Natural killer cell treated with Interleukin-12 subunit alpha and Interleukin-12 subunit beta and Interleukin-15 and Interleukin-18, amount 100 ng/mL, for 72 hours (primary cell): ENCODE measurements around the gene AQP12A. TPM values are rescaled to one million over a fixed set of nuclear protein-coding genes. Genes with fewer than 3 reads are reported as not detected.

Source experiments
- ATAC-seq, 2 donors: fragments of 150-1000 bp; cut with Tn5 transposase in 1 of 2; sonication (Bioruptor Pico), chemical (Tn5 transposase) in 1 of 2; 2 replicates each; pipeline ENCODE4 v1.10.0; 2021
- DNase-seq: peaks from one replicate; pipeline ENCODE4 v3.0.0; 2022; ENCODE audit warnings: low spot score
- H3K27ac Mint-ChIP-seq, 2 donors: 1 replicate in 1 of 2; 2 replicates in 1 of 2; pipeline ENCODE4 v1.8.0; 2022; ENCODE audit warnings: mixed read lengths in 2 of 2, mild to moderate bottlenecking in 1 of 2, moderate library complexity in 1 of 2
- H3K27me3 Mint-ChIP-seq, 2 donors: 1 replicate in 1 of 2; 2 replicates in 1 of 2; pipeline ENCODE4 v1.8.0; 2022; ENCODE audit warnings: mixed read lengths in 2 of 2
- H3K36me3 Mint-ChIP-seq: one replicate; pipeline ENCODE4 v1.8.0; 2022; ENCODE audit warnings: mixed read lengths
- H3K4me1 Mint-ChIP-seq, 2 donors: 1 replicate in 1 of 2; 2 replicates in 1 of 2; pipeline ENCODE4 v1.8.0; 2022; ENCODE audit warnings: low read depth in 2 of 2, mixed read lengths in 2 of 2, mild to moderate bottlenecking in 1 of 2
- H3K4me3 Mint-ChIP-seq: one replicate; pipeline ENCODE4 v1.8.0; 2022; ENCODE audit warnings: mixed read lengths
- H3K9me3 Mint-ChIP-seq: 2 replicates; pipeline ENCODE4 v1.8.0; 2022; ENCODE audit warnings: mixed read lengths
- total RNA-seq, 2 donors: library from RNA; stranded (reverse); gene quantifications; one replicate each; pipeline ENCODE4 v1.2.3, GENCODE V29; 2022

AQP12A gene
- total RNA-seq, 2 donors from 2014 or later, result not detected

DNA sequence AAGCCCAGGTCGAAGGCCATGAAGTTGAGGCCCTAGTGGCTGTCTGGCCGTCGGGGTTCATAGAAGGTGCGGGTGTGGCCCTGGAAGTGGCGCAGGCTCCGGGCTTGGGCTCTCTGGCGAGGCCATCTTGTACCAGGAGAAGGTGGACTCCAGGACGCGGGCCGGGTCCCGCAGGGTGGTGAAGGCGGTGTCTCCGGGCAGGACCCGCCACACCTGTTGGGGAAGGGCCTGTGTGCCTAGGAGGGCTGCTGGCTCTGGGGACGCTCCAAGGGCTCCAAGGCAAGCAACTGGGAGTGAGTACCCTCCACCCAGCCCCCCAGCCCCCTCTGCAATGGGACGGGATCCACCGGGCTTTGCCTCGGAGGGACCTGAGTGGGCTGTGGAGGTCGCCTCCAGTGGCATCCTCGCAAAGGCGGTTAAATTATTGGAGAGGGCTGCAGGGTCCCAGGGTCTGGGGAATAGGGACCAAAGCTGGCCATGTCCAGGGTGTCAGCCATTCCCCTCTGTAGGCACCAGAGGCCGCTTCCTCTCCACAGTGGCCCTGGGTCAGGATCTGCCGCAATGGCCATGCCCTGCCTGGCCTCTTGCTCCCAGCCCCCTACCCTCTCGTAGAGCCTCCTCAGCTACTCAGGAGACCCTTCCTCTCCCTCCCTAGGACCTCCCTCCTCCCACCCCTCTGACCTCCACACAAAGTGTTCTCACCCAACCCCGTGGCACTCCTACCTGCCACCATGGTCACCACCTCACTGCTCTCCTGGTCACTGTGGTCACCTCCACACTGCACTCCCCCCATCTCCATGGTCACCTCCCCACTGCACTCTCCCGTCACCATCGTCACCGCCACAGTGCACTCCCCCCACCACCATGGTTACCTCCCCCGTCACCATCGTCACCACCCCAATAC is 10.3 kb downstream of the AQP12A start:
- Mint-ChIP-seq H3K36me3 (no peaks in the 10 kb centered on the region), H3K27ac (no peak overlapping the region), H3K27me3 (peaks cover 14 to 19% of the 10 kb centered on the region in 2 donors), H3K4me3 (no peak overlapping the region), H3K4me1 (peaks cover 8% of the 10 kb centered on the region in 2 donors), H3K9me3 (no peaks in the 10 kb centered on the region)
- DNase-seq, result peak; percentile 40
- ATAC-seq, result no peak

DNA sequence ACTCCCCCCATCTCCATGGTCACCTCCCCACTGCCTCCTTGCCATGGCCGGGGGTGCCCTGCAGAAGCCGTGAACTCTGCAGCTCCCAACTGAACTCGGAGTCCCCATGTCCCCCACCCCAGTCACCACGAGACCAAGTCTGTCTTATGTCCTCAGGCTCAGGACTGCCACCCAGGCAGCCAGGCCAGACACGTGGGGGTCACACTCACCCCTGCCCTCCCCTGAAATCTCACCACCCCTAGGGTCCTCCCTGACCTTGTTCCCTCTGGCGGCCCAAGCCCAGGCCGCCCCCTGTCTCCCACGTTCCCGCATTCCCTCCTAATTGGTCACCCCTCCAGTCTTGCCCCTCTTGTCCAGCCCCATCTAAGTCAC is 11.0 kb downstream of the AQP12A start:
- H3K4me3 Mint-ChIP-seq, result no peak overlapping the region
- peak; percentile 39 for DNase-seq
- H3K36me3 Mint-ChIP-seq, result no peaks in the 10 kb centered on the region
- peaks cover 8% of the 10 kb centered on the region in 2 donors for H3K4me1 Mint-ChIP-seq
- H3K9me3 Mint-ChIP-seq, result no peaks in the 10 kb centered on the region
- no peak for ATAC-seq
- peaks cover 14 to 19% of the 10 kb centered on the region in 2 donors for H3K27me3 Mint-ChIP-seq
- H3K27ac Mint-ChIP-seq, result no peak overlapping the region

DNA sequence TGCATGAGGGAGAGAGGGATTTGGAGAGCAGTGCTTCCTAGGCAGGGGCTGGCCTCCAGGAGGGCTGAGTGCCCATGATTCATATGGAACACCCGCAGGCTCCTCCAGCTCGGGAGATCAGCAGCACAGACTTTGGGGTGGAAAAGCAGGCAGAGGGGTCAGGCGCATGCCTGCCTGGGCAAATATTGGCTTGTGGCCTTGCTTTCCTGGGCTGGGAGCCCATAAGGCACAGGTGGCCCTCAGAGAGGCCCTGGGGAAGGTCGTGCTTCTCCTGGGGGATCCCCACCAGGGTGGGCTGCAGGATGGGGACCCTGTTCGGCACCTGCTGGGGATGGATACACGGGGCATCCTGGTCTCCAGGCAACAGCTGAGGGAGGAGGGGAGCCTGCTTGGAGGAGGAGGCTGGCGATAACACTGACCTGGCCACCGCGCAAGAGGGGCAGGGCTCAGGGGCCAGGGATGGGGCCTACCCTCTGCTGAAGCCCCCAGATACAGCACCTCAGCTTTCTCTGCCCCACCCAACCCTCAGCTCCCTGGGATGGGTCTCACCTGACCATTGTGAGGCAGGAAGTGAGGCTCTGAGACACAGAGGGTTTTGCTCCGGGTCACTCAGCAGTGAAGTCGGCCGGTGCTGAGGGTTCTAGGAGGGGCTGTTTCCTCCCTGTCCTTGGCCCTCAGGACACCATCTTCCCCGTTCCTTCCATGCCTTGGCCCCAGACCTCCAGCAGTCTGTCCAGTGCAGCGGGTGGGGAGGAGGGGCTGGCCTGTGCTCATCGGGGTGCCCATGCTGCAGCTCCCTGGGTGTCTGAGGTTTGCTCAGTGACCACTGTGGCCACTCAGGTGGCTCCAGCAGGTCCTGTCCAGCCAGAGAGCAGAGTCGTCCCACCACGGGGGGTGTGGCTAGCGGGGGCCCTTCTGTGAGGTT is 12.0 kb downstream of the AQP12A start:
- DNase-seq, result peak; percentile 55
- Mint-ChIP-seq H3K9me3 (no peaks in the 10 kb centered on the region), H3K36me3 (no peaks in the 10 kb centered on the region), H3K27me3 (peaks cover 14 to 19% of the 10 kb centered on the region in 2 donors), H3K4me1 (peaks cover 8% of the 10 kb centered on the region in 2 donors), H3K4me3 (no peak overlapping the region), H3K27ac (no peak overlapping the region)
- no peak for ATAC-seq

DNA sequence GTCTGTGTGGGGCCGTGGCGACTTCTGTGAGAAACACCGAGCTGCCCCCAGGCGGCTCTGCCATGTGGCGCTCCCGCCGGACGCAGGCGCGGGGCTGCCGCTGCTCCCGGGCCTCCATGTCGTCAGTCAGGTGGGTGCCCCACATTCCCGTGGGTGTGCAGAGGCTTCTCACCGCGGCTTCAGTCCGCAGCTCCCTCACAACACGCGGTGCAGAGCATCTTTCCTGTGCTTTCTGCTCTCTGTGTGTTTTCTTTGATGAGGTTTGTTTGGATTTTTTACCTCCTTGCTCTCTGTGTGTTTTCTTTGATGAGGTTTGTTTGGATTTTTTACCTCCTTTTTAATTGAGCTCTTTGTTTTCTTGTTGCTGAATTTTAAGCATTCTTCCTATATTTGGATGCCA is 13.0 kb downstream of the AQP12A start:
- H3K27ac Mint-ChIP-seq, result no peak overlapping the region
- H3K9me3 Mint-ChIP-seq, result no peaks in the 10 kb centered on the region
- no peak overlapping the region for H3K4me3 Mint-ChIP-seq
- DNase-seq, result no peak
- H3K4me1 Mint-ChIP-seq, result peaks cover 8% of the 10 kb centered on the region in 2 donors
- ATAC-seq, result no peak
- peaks cover 14 to 19% of the 10 kb centered on the region in 2 donors for H3K27me3 Mint-ChIP-seq
- H3K36me3 Mint-ChIP-seq, result no peaks in the 10 kb centered on the region

DNA sequence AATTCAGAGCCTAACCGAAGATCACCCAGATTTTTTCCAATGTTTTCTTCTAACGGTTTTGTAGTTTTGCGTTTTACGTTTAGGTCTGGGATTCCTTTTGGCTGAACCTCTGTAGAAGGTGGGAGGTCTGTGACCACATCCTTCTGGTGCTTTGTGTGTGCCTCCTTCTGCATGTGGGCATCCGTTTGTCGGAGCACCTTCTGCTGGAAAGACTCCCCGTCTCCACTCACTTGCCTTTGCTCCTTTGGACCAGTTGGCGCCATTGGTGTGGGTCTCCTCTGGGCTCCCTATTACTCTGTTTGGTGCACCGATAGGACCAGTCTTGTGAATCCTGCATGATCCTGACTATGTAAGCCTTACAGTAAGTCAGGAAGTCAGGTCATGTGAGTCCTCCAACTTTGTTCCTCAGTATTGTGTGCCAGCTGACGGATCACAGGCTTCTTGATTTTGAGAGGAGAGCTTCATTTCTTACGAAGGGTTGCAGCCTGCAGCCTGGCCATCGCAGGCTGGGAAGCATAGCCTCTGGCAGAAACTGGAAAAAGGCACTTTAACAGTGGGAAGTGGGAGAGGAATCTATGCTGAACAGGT is 13.6 kb downstream of the AQP12A start:
- Mint-ChIP-seq H3K4me1 (peaks cover 8% of the 10 kb centered on the region in 2 donors), H3K36me3 (no peaks in the 10 kb centered on the region), H3K9me3 (no peaks in the 10 kb centered on the region), H3K27ac (no peak overlapping the region), H3K4me3 (no peak overlapping the region), H3K27me3 (peaks cover 14 to 19% of the 10 kb centered on the region in 2 donors)
- DNase-seq (peak; percentile 53), ATAC-seq (no peak)

DNA sequence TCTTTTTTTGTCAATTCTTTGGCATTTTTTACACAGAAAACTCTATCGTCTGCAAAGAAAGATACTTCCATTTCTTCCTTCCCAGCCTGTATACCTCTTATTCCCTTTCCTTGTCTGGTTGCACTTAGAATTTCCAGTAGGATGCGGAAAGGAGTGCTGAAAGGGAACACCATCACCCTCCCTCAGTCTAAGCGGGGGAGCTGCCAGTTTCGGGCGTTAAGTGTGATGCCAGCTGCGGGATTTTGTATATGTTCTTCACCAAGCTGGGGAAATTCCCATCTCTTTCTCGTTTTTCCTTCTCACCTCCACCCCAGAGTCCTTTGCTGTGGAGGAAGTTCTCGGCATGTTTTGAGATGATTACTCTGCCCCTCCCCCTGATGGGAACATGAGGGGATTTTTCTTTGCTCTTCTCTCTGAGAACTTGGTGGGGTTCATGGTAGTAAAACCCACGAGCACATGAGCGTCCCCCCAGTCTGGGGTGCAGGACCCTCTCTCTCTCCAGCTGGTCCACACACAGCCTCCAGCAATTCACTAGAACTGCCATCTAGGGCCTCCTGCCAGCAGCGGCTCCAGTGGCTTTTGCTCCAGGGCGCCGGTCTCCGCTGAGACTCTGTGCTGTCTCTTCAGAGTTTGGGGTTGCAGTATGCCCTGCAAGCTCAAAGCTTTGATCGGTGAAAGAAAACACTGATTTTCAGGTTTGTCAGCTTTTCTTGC is 15.5 kb downstream of the AQP12A start:
- no peak overlapping the region for H3K27ac Mint-ChIP-seq
- H3K9me3 Mint-ChIP-seq, result no peaks in the 10 kb centered on the region
- peaks cover 8% of the 10 kb centered on the region in 2 donors for H3K4me1 Mint-ChIP-seq
- ATAC-seq (no peak), DNase-seq (no peak)
- peaks cover 14 to 19% of the 10 kb centered on the region in 2 donors for H3K27me3 Mint-ChIP-seq
- H3K4me3 Mint-ChIP-seq, result no peak overlapping the region
- H3K36me3 Mint-ChIP-seq, result no peaks in the 10 kb centered on the region

DNA sequence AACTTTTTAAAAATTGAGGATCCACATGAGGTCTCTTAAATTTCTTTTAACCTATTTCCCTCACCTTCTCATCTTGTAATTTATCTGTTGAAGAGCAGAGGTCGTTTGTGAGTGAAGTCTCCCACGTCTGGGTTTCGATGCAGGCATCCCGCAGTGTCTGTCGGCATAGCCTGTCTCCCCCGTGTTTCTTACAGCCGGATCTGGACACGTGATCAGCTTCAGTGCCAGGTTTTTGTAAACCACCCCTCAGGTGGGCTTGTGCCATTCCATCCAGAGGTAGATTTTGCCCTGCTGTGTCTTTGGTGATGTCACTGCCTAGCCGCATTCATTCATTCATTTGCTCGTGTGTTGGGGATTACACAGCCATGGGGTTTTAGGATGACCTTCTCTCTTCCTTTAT is 16.2 kb downstream of the AQP12A start:
- ATAC-seq (no peak), DNase-seq (no peak)
- peaks cover 14 to 18% of the 10 kb centered on the region in 2 donors for H3K27me3 Mint-ChIP-seq
- H3K36me3 Mint-ChIP-seq, result no peaks in the 10 kb centered on the region
- peaks cover 8% of the 10 kb centered on the region in 2 donors for H3K4me1 Mint-ChIP-seq
- H3K9me3 Mint-ChIP-seq, result no peaks in the 10 kb centered on the region
- no peak overlapping the region for H3K4me3 Mint-ChIP-seq
- no peak overlapping the region for H3K27ac Mint-ChIP-seq

DNA sequence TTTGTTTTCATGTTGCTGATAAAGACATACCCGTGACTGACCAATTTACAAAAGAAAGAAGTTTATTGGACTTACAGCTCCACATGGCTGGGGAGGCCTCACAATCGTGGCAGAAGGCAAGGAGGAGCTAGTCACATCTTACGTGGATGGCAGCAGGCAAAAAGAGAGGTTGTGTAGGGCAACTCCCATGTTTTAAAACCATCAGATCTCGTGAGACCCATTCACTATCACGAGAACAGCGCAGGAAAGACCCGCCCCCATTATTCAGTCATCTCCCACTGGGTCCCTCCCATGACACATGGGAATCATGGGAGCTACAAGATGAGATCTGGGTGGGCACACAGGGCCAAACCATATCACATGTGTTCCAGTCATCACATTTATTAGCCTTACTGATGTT is 16.8 kb downstream of the AQP12A start:
- H3K27me3 Mint-ChIP-seq, result peaks cover 10 to 12% of the 10 kb centered on the region in 2 donors
- ATAC-seq (no peak), DNase-seq (no peak)
- H3K4me1 Mint-ChIP-seq, result peaks cover 8% of the 10 kb centered on the region in 2 donors
- H3K36me3 Mint-ChIP-seq, result no peaks in the 10 kb centered on the region
- H3K4me3 Mint-ChIP-seq, result no peak overlapping the region
- no peaks in the 10 kb centered on the region for H3K9me3 Mint-ChIP-seq
- no peak overlapping the region for H3K27ac Mint-ChIP-seq

DNA sequence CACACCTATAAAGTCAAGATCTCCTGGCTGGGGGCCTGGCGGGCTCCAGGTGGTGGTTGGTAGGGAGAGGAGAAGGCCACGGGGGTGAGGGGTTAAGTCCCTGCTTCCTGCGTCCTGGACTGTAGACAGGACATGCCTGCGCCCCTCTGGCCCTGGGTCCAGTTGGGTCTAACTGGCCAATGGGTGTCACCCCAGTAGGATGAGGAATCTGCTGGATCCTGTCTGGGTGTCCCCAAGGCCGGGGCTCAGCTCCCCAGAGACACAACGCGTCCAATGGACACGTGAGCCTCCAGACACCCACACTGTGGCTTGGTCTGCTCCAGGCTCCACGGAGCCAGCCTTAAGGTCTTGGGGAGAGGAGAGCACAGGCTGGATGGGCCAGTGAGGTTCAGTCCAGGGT is 19.6 kb downstream of the AQP12A start:
- H3K4me3 Mint-ChIP-seq, result no peak overlapping the region
- DNase-seq (no peak), ATAC-seq (no peak)
- H3K27me3 Mint-ChIP-seq, result no peaks in the 10 kb centered on the region
- no peaks in the 10 kb centered on the region for H3K4me1 Mint-ChIP-seq
- H3K36me3 Mint-ChIP-seq, result no peaks in the 10 kb centered on the region
- no peak overlapping the region for H3K27ac Mint-ChIP-seq
- no peaks in the 10 kb centered on the region for H3K9me3 Mint-ChIP-seq

DNA sequence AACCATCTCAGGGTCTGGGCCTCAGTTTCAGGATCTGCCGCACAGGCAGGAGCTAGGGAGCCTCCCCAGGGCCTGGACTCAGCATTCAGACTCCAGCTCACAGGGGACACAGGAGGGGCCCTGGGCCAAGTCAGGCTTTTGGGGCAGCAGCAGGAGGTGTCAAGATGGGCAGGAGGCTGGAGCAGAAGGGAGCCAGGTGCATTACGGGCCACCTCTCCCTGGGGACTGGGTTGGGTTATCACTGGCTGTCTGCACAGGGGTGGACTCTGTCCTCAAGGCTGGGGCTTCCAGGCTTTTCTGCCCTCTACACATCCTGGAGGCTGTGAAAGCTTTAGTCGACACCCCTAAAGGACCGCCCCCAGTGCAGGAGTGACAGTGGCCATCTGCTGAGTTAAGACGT is 20.0 kb downstream of the AQP12A start:
- Mint-ChIP-seq H3K27ac (no peak overlapping the region), H3K36me3 (no peaks in the 10 kb centered on the region), H3K4me3 (no peak overlapping the region), H3K27me3 (no peaks in the 10 kb centered on the region), H3K4me1 (no peaks in the 10 kb centered on the region), H3K9me3 (no peaks in the 10 kb centered on the region)
- no peak for DNase-seq
- peak in 1 of 2 donors; percentile 17 for ATAC-seq

DNA sequence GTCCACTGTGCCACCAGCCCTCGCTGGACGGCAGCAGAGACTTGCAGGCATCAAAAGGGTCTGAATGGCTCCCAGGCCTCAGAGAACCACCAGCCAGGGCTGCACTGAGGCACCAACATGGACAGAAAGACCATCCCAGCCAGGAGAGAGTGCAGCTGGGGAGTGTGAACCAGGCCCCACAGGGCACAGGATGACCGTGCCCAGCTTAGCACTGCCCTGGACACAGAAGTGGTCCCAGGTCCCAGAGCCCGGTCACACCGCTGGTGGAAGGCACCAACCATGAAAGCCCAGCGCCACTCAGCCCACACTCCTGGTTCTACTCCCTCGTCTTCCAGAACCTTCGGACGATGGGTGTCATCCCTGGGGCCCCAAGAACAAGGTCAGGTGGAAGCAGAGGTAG is 20.5 kb downstream of the AQP12A start:
- H3K4me1 Mint-ChIP-seq, result no peaks in the 10 kb centered on the region
- DNase-seq (no peak), ATAC-seq (no peak)
- H3K27me3 Mint-ChIP-seq, result no peaks in the 10 kb centered on the region
- H3K9me3 Mint-ChIP-seq, result no peaks in the 10 kb centered on the region
- H3K27ac Mint-ChIP-seq, result no peak overlapping the region
- H3K4me3 Mint-ChIP-seq, result no peak overlapping the region
- H3K36me3 Mint-ChIP-seq, result no peaks in the 10 kb centered on the region

DNA sequence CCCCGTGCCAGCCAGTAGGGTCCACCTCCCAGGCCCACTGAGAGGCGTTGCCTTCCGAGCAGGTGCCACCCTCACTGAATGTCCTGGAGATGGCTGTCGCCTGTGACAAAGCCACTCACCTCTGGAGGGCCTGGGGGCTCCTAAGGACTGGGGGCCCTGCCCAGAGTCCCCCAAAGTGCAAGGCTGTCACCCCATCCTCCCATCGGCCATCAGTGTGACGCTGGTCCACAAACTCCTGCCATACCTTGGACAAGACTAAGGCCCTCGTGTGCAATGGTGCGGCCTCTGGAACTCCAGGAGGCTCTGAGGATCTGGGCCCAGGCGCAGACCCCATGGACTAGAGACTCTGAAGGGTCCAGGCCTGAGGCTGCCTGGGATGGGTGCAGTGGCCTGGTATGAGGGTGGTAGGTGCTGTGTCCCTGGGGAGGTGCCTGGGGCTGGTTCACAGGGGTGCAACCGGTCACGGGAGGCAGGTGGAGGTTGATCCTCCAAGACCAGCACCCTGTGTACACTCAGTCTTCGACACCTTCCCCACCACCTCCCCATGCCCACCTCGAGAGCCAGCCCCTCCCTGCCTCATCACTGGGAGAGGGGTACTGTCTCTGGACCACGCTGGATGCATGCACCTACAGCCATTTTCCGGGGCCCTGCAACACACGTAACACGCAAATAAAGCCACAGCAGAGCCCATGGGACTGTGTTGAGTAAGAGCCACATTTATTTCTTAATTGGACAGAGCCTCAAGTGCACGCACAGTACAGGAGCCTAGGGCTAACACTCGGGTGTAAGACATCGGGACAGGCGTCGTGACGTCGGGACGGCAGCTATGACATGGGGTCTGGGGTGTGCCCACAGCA is 21.6 kb downstream of the AQP12A start:
- H3K4me3 Mint-ChIP-seq, result no peak overlapping the region
- ATAC-seq (no peak), DNase-seq (no peak)
- no peaks in the 10 kb centered on the region for H3K9me3 Mint-ChIP-seq
- no peaks in the 10 kb centered on the region for H3K4me1 Mint-ChIP-seq
- H3K36me3 Mint-ChIP-seq, result no peaks in the 10 kb centered on the region
- H3K27ac Mint-ChIP-seq, result no peak overlapping the region
- H3K27me3 Mint-ChIP-seq, result no peaks in the 10 kb centered on the region
